Lung microvascular endothelial cell (primary cell): ENCODE measurements around the gene FBXL20. TPM values are rescaled to one million over a fixed set of nuclear protein-coding genes. Genes with fewer than 3 reads are reported as not detected.
"Not testable (repeated sequence)": the region's sequence is repeated elsewhere in the genome, so short reads cannot be mapped to it uniquely, and the experiment has no call there.

Source experiments
- DNase-seq, 2 donors: peaks; one replicate each; pipeline versions ENCODE4 v3.0.0 to v3.0.0-alpha.2; 2010; ENCODE audit warnings: low read depth in 2 of 2
- total RNA-seq: library from RNA; depleted of rRNA; stranded (reverse); fragments of >200 nt; gene quantifications from 2 replicates; pipeline ENCODE4 v1.2.1, GENCODE V29; 2014

FBXL20 gene
- total RNA-seq, 1 donor from 2014 or later = 10.1 TPM

- no peak for DNase-seq
These were observed 148.5 kb downstream of the FBXL20 start for GRCh38 chr17:39252788-39253460.

- no peak for DNase-seq
These were observed 149.4 kb downstream of the FBXL20 start for GRCh38 chr17:39251997-39252396.

- not testable (repeated sequence) for DNase-seq
These were observed 151.3 kb downstream of the FBXL20 start for GRCh38 chr17:39250076-39250475.

GRCh38 chr17:39246274-39246673, 155.2 kb downstream of the FBXL20 start:
- no peak for DNase-seq

GRCh38 chr17:39244600-39245570, 156.5 kb downstream of the FBXL20 start:
- DNase-seq = peak; percentile 78 to 83

GRCh38 chr17:39244016-39244599, 157.3 kb downstream of the FBXL20 start:
- no peak for DNase-seq

GRCh38 chr17:39243155-39243554, 158.3 kb downstream of the FBXL20 start:
- DNase-seq = no peak

- DNase-seq = no peak
These were observed 160.8 kb downstream of the FBXL20 start for GRCh38 chr17:39240631-39241030.

- DNase-seq = peak; percentile 29 to 59
These were observed 161.6 kb downstream of the FBXL20 start for GRCh38 chr17:39239640-39240314.

GRCh38 chr17:39238311-39238972, 163.0 kb downstream of the FBXL20 start:
- DNase-seq = no peak

GRCh38 chr17:39237586-39237985, 163.8 kb downstream of the FBXL20 start:
- DNase-seq = no peak

GRCh38 chr17:39236981-39237441, 164.4 kb downstream of the FBXL20 start:
- DNase-seq = no peak

GRCh38 chr17:39236450-39236927, 164.9 kb downstream of the FBXL20 start:
- no peak for DNase-seq

- DNase-seq = peak; percentile 29 to 66
These were observed 165.6 kb downstream of the FBXL20 start for GRCh38 chr17:39235555-39236449.

GRCh38 chr17:39231591-39232551, 169.6 kb downstream of the FBXL20 start:
- peak; percentile 49 to 57 for DNase-seq

GRCh38 chr17:39231091-39231561, 170.3 kb downstream of the FBXL20 start:
- no peak for DNase-seq

GRCh38 chr17:39230361-39230760, 171.1 kb downstream of the FBXL20 start:
- DNase-seq = no peak

GRCh38 chr17:39229274-39229913, 172.0 kb downstream of the FBXL20 start:
- peak; percentile 18 to 76 for DNase-seq
